IPS DF 4.7 (cell line): ENCODE data around the gene LGALS9.
"Not testable (repeated sequence)": the region's sequence is repeated elsewhere in the genome, so short reads cannot be mapped to it uniquely, and the experiment has no call there.

Source experiments
- DNase-seq: peaks from one replicate; pipeline ENCODE4 v3.0.0-alpha.2; 2013; ENCODE audit warnings: low spot score; ENCODE audit errors: extremely low read depth

LGALS9 gene

DNA sequence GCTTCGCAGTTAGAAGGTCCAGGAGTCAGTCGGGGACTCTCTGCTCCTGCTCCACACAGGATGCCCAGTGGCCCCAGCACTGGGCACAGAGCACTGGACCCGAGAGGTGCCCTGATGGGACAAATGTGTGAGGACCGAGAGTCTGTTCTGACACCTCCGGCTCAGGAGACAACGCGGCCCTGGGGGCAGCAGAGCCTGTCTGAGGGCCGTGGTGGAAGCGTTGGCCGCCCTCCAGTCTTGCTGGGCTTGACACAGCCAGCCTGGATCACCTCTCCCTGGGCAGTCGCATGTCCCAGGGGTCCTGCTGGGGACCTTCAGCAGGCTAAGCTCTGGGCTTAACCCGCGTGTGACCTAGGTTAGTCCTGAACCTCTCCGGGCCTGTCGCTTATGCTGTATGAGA is 23.1 kb downstream of the LGALS9 start:
- DNase-seq = no peak

DNA sequence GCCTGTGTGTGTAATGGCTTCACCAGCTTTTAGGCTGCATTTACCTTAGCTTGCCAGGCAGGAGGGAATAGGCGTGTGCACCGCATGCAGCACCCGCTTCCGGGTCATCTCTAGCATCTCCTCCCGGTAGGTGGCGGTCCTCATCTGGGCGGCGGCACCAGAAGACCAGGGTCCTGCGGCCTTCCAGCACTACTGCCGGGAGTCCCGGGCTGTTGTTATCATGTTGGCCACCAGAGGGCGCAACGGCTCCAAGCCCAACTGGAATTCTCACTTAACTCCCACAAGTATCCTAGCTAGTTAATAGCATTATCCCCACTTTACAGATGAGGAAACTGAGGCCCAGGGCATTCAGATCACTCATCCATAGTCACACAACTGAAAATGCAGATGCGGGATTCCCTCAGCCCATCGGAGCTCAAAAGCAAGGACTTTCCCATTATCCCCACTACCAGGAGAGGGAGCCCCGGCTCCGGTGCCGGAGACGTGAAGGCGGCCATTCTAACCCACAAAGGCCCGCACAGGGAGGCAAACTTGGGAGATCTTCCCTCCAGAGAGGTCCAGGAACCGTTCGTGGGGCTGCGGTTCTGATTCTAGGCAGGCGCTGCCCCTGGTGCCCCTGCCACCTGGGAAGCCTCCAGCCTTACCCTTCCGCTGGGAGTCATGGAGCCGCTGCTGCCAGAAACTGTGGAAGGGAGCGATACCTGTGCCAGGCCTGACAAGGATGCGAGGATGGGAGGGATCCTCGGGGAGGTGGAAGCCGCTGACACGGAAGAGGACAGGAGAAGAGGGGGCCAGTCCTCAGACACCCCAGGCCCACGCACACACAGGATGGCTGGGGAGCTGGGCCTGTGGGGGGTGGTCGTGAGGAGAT is 23.9 kb downstream of the LGALS9 start:
- DNase-seq = peak; percentile 62

DNA sequence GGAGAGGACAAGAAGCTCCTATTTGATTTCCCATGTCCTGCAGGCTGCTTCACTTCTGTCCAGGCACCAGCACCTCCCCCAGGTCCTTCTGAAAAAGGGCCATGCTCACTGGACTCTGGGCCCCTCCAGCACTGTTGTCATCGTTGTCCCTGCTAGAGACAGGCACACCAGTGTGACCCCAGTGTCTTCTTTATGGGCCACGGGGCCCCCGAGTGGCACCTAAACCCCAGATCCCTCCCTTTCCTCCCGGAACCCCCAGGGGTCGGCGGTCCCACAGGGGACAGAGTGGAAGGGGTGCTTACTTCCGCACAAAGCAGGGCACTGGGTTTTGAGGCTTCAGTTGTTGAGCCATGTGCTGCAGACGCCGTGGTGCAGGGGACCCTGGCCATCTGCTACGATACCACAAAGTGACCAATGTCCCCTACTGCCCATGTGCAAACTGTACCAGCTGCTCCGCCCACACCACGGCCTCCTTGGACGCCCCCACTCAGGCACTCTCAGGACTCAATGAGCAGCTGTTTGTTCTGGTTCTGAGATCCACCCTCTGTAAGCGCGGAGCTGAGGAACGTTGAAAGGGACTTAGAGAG is 24.6 kb downstream of the LGALS9 start:
- not testable (repeated sequence) for DNase-seq

DNA sequence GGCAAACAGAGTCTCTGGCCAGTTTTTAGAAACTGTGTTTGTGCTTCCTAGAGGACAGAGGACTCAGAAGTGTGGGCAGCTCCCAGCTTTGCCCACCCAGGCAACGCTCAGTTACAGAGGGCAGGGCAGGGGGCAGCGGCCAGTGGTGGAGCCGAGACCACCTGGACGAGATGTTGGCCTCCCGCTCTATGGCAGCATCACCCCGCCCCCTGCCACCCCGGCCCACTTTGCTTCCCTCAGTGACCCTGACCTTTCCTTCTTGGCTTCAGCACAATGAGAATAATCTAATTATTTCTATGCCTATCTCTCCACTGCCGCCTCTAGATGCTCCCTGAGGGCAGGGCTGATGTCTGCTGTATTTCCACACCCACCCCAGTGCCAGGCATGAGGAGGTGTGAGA is 25.6 kb downstream of the LGALS9 start:
- DNase-seq = not testable (repeated sequence)

DNA sequence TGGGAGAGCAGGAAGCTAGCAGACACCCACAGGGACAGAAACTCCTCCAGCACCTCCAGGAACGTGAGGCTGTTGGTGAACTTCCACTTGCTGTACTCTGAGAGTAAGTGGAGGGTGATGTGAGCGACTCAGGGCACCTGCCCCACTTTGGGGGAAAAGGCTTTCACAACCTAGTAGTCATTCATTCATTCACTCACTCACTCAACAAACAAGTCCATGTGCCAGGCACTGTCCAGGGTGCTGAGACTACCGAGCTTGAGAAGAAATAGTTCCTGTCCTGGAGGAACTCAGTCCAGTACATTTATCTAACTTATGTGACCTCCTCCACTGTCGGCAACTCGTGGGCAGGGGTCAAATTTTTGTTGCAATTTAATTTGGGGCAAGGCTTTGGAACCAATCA is 26.6 kb downstream of the LGALS9 start:
- DNase-seq = peak; percentile 7

DNA sequence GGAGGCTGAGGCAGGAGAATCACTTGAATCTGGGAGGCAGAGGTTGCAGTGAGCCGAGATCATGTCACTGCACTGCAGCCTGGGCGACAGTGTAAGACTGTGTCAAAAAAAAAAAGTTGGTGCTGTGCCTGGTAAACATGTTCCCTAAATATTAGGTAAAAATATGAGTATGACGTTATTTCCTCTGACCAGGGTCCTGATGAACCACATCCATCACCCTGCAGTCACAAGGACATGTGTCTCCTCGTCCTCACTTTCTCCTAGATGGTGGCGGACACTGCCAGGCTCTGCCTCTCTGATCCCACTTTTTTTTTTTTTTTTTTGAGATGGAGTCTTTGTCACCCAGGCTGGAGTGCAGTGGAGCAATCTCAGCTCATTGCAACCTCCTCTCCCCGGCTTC is 28.7 kb downstream of the LGALS9 start:
- no peak for DNase-seq

DNA sequence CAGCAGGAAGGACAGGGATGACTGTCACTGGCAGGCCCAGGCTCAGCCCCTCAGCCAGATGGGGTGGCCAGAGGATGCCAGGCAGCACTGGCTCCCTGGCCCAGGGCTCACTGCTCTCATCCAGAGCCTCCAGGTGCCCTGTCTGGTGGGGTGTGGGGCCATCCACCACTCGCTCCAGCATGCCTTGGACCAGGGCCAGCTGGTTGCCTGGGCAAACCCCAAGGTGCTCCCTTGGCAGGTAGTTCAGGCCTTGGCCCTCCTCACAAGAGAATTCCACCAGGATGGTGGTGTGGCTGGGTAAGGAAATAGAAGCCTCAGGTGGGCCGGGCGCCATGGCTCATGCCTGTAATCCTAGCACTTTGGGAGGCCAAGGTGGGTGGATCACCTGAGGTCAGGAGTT is 29.4 kb downstream of the LGALS9 start:
- DNase-seq = no peak

DNA sequence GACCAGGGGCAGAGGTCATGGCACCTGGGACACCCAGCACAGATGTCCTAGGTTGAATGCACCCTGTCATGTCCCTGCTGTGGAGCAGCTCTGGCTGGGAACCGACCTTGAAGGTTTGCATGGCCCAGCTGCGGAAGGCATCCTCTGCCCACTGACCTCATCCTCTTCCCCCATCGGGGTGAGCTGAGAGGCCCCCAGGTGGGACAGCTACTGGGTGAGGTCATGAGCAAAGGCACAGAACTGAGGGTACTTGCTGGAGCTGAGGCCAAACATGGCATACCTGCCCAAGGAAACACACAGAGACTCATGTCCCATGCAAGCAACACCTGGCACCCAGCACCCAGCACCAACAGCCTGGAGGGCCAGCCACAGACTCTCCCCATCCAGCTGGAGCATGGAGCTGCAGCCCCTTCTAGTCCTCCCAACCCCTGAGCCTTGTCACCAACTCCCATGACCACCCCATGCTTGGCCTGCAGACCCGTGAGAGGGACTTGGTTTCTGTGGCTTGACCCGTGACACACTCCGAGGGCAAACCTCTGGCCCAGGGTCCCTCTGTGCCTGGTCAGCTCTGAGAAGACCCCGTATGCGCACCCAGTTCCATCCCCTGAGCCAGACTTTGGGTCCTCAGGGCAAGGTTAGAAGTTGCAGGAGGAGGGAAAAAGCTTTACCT is 33.1 kb downstream of the LGALS9 start:
- no peak for DNase-seq

DNA sequence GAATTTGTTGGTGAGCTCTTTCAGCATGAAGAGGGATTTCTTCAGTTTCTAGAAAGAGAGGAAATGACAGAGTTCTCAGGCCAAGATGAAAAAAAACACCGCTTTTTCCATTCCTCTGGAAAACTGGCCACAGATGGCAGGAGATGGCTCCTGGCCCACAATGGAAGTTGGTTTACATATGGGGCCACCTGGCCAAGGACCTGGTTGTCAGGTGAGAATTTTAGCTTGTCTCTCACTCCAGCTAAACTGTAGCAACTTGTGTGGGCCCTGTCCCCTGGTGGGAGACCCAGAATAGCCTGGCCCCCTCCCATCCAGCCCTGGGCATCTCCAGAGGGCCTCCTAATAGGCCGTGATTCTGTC is 33.6 kb downstream of the LGALS9 start:
- no peak for DNase-seq

DNA sequence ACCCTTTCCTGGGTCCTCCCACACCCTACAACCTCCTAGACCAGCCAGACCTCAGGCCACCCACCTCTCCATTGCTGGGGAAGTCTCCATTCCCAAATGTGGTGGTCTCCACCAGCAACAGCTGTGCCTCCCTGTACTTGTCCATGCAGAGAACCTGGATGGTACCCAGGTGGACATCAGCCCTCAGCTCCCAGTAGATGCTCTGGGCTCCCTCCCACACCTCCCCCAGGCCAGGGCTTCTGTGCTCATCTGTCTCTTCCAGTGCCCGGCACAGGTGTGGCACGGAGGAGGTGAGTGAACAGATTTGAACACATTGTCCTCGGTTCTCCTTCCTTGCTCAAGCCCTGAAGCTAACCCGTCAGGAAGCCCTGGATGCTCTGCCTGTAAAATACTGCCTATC is 34.6 kb downstream of the LGALS9 start:
- no peak for DNase-seq

DNA sequence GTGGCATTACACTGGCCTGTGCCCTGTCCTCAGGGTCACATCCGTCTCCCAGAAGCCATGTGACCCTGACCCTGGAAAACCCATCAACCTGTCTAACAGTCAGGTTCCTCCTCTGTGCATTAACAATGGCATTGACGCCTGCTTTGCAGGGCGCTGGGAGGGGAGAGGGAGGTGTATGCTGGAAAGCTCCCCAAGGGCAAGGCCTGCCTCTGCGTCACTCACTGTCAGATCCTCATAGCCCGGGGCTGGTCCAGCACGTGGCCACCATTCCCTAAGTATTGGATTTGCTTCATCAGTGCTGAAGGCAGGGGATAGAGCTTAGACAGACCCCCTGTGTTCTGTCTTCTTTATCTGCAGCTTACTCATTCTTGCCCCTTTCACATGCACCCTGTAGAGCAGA is 35.3 kb downstream of the LGALS9 start:
- not testable (repeated sequence) for DNase-seq

DNA sequence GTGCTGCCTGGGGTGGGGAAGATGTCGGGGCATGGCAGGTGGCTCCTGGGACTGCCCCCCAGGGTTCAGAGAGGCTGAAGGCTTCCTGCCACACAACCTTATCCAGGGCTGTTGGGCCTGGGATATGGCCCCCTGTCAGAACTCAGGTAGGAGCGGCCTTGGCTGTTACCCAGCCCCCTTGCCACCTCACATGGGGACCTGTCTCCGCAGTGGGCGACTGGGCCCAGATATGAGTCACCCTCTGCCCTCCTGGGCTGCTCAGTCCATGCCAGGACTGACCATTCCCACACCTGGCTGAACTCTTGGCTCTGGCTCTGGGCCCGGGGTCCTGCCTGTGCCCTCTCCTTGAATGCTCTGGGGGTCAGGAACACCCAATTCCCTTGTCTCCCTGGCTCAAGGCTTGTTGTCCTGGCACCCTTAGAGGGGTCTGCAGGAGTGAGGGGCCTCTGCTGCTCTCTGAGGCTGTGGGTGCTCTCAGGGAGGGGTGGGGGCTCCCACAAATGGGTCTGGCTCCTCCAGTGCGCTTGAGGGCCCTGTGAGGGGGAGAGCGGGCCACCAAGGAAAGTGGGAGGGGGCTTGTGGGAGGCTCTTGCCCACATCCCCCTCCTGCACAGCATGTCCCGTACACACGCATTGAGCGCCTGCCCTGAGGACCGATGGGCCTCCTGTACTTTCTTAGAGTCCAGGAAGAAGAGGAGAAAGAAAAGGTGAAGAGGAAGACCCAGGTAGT is 36.0 kb downstream of the LGALS9 start:
- no peak for DNase-seq

DNA sequence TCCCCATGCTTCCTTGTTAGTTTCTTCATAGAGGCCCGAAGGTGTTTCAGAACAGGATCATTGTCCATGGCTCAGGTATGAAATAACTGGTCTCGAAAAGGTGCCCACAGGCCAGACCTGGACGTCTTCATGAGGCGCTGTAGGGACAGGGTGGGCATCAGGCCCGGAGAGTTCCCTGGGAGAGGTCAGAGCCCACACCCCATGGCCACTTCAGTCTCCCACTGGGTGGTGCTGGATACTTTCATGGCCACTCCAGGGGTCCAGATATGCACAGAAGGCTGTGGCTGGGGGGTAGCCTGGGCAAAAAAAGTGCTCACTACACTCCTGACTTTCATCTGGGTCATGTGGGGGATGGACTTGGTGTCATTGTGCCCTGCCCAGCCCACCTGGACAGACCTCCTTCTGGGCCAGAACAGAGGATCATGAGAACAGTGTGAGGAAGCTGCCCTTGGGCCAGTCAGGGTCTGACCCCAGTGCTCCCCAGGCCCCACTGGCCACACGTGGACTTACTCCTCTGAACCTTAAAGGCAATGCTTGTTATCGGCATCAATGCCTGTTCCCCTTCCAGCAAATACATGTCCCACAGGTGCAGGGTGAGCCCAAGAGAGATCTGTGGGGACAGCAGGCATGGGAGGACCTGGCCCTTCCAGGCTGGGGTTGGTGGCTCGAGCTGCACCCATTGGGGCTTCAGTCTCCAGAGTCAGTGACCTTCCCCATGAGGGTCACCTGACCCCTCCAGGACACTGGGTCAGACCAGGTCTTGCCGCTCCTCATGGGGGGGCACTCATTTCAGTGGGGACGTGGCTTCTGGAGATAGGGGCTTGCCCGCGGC is 36.9 kb downstream of the LGALS9 start:
- DNase-seq = no peak

DNA sequence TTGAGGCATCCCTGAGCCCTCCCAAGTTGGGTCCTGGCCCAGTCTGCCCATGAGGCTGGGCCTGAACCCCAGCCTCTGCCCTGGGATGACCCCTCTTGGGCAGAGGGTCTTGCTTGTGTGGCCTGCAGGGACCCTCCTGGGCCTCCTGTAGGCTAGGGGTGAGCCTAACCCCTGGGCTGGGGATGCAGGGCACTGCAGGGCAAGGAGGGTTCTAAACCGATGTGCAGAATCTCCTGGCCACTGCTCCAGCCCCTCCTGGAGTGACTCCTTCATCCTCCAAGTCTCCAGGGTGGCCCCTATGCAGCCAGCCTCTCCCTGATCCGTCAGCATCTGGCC is 37.5 kb downstream of the LGALS9 start:
- no peak for DNase-seq

DNA sequence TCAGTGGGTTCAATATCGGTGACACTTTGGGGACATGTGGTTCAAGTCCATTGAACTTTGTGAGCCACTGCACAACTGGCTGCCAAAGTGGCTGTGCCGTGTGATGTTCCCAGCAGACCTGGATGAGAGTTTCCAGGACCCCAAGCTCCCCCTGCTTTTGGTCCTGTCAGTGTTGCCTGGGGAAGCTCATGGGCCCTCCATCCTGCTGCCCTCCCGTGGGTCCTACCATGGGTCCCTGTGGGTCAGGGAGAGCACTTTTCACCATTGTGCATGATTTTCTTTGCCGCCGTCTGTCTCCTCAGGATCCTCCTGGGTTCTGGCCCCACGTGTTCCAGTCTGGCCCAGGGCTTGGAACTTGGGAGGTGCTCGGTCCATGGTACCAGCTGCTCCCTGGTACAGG is 38.1 kb downstream of the LGALS9 start:
- DNase-seq = no peak

DNA sequence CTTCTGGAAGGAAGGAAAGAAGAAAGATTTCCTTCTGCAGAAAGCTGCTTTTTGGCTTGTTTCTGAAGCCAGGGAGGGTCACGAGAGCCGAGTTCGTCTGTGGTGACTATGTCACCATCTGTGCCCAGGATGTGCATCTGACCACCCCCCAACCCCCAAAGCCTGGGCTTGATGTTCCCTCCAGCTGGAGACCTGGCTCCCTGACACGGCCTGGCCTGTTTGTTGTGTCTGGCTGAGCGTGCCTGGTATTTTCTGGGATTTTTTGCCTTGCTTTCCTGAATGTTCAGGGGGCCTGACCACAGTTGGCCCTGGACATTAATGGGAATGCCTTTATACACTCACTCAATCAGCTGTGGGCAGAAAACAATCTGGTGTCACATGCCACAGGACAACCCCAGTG is 38.9 kb downstream of the LGALS9 start:
- no peak for DNase-seq

DNA sequence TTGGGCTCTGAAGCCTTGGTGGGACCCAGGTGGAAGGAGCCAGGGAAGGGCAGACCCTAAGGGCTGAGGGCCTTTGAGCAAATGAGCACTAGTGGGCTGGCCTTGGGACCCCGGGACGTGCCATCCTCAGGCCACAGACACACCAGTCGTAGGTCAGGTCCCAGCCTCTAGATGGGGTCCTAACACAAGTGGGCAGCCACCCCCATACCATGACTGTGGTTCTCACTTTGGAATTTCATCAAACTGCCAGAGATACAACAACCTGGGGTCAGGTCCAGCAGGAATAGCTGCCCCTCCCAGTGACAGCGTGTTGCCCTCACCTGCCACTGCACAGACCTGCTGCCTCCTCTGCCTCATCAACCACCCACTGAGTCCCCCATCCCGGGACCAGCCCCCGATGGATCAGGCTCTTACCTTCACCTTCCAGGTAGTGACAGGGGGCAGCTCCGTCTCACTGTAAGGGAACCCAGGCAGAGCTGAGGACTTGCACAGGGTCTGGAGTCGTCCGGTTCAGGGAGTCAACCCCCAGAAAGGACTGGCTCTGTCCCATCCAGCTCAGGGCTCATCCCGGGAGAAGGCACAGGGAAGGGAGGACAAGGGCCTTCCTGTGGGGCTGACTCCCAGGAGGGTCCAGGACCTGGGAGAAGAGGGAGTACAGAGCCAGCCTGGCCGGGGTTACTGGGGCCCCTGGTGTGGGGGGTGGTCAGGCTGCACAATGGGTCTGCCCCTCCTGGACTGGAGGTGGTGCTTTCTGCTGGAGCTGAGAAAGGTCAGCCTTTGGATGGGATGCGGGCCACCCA is 40.0 kb downstream of the LGALS9 start:
- no peak for DNase-seq

DNA sequence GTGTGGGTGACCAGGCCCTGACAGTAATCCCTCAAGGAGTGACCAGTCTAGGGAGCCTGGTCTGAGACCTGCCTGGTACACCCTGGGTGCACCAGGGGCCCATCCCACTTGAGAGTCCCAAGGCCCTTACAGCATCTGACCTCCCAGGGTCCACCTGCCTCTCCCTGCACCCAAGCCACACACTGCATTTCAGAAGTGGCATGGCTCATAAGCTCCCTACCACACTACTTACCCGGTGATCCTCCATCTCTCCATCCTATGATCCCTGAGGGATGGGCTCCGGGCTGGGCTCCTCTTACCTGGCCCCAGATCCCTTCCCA is 40.6 kb downstream of the LGALS9 start:
- DNase-seq = no peak

DNA sequence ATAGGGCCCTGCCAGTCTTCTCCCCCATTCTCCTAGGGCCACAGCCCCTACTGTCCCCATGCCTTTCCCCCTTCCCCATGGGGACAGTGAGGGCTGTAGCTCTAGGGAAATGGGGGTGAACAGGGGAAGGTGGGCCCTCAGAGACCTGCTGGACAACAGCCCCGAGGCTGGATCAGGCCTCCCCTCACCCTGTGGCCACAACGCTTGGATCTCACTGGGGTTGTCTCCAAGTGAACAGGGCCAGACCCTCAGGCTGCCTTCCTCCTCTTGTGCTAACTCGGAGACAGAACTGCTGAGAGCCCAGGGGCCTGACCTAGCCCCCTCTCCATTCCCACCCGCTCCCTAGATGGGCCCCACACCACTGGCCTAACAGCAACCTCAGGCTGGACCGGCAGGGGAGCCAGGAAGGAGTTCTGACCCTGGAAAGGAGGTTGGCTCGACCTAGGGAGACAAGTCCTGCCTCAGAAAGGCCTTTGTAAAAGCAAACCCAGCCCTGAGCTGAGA is 41.0 kb downstream of the LGALS9 start:
- DNase-seq = not testable (repeated sequence)

DNA sequence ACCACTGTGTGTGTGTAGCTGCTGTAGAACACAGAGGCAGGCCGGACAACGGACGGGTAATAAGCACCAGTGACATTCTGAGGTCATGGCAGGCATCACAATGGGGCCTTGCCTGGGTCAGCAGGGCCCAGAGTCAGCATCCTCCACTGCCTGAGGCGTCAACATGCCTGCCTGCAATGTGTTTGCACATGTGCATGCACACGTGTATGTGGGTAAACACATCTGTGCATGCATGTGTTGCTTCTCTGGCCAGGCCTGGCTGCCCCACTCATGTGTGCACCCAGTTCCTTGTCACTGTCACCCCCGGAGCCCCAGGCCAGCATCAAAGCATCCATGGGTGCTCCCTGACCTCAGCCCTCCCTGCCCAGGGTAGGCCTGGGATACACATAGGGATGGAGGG is 43.3 kb downstream of the LGALS9 start:
- no peak for DNase-seq
